GM19455 (cell line): ENCODE data around the gene FLCN.
A peak's percentile ranks its signal among the peaks of the same experiment; 100 is the strongest.
"Not testable (repeated sequence)": the region's sequence is repeated elsewhere in the genome, so short reads cannot be mapped to it uniquely, and the experiment has no call there.

Source experiments
- ATAC-seq: cut with Tn5 transposase; IDR thresholded peaks from one replicate; pipeline ENCODE4 v1.9.1; 2021; ENCODE audit not compliant: unreplicated experiment

Gene FLCN, protein sequence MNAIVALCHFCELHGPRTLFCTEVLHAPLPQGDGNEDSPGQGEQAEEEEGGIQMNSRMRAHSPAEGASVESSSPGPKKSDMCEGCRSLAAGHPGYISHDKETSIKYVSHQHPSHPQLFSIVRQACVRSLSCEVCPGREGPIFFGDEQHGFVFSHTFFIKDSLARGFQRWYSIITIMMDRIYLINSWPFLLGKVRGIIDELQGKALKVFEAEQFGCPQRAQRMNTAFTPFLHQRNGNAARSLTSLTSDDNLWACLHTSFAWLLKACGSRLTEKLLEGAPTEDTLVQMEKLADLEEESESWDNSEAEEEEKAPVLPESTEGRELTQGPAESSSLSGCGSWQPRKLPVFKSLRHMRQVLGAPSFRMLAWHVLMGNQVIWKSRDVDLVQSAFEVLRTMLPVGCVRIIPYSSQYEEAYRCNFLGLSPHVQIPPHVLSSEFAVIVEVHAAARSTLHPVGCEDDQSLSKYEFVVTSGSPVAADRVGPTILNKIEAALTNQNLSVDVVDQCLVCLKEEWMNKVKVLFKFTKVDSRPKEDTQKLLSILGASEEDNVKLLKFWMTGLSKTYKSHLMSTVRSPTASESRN

DNA sequence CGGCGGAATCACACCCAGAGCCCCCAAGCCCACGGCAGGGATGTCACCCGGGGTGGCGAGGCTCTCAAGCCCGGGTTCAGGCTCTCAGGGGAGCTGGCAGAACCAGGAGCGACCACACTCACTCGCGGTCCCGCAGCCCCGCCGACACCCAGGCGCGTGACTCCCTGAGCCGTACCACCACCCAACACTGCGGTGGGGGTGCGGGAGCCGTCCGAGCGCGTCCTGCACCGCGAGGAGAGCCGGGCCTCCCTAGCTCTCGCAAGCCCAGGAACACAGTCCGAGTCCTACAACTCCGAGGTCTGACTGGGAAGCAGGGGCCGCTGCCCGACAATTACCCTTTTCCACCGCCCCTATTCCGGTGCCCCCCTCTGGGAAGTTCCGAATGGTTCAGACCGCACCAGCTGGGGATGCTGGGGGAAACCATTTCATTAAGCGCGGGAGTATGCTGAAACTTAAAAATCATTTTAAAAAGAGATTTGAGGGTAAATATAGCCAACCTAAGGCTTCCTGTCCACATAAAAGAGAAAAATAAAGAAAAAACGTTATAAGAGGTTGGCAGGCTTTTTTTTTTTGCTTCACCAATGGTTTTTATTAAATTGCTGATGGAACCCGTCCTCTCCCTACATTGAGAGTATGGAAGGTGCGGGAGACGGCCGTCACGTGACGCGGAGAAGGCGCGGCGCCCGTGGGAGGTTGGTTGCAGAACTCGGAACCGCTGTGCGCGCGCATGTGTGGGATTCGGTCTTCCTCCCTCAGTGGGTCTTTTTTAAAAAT is at the start of gene FLCN:
Gene FLCN (minus strand): TSS at position 143 of the 774 bp plus-strand sequence. CDS start 9,031 bp downstream, outside the sequence.
- ATAC-seq, result peak; percentile 78

DNA sequence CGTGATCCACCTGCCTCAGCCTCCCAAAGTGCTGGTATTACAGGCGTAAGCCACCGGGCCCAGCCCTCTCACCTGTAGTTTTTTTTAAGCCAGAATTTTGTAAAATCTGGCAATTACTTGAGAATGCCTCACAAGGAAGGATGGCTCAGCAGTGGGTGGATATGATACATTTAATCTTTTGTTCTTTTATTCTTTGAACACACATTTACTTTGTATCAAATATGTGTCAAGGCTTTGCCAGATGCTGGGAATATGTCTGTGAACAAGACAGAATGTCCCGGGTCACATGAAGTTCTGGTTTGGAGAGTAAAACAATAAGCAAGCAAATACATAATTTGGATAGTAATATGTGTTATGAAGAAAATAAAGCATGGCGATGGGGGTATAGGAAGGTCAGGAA is 49.0 kb upstream of the FLCN start:
- ATAC-seq, result no peak

DNA sequence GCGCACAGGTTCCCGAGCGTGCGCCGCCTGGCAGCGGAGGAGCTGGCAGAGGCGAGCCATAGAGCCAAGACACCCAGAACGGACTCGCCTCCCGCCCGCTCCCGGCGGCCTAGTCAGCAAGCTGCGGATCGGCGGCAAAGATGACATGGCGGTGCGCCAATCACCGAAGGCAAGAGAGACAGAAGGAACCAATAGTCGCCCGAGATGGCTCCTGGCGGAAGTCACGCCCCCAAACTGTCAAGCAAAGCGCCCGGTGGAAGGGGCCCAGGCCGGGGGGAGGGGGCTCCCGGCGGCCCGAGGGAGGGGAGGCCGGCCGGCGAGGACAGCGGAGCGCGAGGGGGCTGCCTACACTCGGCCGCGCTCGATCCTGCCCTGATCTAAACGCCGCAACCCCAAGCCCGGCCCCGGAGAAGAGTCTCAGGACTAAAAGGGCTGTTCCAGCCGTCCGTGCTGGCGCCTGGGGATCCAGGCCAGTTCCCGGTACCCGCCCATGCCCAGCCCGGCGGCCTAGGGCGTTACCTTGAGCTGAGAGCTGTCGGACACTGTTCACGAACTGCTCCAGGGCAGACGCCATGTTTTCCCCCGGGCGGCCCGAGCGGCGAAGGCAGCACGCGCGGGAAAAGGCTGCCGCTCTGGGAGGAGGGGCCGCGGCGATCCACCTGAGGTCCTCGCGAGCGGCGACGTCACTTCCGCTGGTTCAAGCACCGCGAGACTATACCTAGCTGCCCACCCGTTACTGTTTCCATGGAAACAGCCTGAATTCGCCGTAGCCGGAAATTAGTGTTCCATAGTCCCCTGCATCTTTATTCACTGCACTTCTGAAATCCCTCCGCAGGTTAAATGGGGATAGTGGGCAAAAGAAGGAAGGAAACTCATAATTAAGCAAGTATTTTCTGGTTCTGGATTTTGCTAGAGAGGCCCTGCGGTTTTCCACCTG is 43.9 kb upstream of the FLCN start, which contains the start of gene COPS3:
Gene COPS3 (minus strand): TSS at position 634 of the 937 bp plus-strand sequence. CDS start 60 bp downstream, at position 574.
- ATAC-seq, result peak; percentile 87

DNA sequence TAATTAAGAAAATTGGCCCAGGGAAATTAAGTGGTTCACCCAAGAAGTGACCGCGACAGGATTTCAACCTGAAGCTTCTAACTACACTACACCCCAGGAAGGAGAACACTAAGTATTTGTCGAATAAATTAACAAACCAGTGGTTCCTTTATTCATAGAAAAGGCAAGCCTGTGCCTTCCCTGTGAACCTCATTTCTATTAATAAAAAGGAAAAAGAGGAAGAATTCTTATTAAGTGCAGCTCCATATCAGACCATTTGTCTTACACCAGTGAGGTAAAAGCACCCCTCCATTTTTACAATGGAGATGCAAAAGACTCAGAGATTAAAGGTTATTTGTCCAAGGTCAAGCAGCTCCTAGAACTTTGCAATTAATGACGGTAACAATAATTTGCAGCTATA is 42.3 kb upstream of the FLCN start:
- ATAC-seq, result no peak

DNA sequence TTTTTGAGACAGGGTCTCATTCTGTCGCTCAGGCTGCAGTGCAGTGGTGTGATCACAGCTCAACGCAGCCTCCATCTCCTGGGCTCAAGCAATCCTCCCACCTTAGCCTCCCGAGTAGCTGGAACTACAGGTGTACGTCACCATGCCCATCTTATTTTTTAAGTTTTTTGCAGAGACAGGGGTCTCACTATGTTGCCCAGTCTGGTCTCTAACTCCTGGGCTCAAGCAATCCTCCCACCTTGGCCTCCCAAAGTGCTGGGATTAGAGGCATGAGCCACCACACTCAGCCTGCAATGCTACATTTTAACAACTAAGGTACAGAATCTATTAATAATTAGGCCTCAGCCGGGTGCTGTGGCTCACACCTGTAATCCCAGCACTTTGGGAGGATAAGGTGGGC is 40.5 kb upstream of the FLCN start:
- ATAC-seq, result not testable (repeated sequence)

DNA sequence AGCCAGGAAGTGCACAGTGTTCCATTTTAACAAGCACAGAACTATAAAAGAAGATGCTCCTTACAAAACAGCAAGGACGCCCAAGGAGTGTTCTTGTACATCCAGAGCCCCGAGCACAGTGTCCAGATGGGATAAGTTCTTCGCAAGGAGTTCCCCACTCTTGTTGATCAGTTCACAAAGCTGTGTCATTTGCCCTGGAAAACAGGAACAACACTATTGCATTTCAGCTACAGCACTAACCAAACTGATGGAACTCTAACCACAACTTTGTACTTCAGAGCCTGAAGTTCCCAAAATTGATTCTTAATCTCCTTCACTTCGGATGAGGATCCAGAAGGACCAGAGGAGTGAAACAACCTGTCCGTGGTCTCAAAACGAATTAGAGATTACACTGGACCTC is 39.0 kb upstream of the FLCN start:
- no peak for ATAC-seq

DNA sequence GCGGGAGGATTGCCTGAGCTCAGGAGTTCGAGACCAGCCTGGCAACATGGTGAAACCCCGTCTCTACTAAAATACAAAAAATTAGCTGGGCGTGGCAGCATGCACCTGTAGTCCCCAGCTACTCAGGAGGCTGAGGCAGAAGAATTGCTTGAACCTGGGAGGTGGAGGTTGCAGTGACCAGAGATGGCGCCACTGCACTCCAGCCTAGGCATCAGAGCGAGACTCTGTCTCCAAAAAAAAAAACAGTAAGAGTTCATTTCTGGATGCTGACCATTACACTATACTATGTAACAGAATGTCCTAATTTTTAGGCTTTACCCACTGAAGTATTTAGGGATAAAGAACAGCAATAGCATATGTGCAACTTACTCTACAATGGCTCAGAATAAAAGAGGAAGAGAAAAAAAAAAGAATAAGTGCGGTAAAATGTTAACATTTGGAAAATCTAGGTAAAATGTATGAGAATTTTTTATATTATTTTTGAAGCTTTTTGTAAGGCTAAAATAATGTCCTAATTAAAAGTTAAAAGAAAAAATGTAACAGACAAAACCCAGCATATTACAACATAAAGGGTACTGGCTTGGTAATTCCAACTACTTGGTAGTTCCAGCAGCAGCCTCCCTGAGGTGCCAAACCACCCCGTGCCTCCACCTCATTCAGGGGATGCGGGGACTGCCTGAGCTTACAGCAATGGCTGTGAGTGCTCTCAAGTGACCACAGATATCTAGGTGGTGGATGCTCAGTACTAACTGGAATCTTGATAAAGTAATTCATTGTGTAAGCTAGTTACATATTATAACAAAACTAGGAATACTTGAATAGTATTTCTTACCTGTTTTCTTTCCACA is 33.2 kb upstream of the FLCN start:
- no peak for ATAC-seq

DNA sequence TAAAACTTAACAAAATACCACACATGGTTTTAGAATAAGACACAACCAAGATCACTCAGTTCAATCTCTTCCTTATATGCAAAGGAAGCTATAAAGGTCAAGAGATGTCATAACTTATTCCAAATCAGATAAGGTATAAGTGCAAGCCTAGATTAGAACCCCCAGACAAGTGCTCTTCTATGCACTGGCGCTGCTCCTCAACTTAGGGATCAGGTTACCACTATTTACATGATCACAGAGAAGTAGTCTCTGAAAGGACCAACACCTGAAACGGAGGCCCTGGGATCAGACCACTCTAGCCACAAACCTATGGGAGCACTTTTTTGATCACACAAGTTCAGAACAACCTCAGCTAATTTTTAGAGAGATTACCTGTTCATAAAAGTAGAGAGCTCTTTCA is 27.5 kb upstream of the FLCN start:
- no peak for ATAC-seq

DNA sequence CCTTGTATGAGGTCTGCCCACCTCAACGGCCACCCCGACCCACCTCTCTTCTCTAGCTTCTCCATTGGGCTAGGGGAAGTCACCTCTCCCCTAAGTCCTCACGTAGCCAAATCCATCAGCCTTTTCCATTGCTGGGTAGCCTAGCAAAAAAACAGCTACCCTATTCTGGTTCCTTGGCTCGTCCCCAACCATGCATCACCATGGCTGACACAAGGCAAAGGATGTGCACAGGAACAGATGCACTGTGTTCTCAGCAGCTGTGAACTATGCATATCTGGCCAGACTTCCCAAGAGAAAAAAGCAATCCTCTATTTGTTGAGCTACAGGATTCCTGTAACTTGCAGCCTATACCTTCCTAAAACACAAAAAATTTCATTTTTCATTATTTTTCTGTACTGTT is 22.0 kb upstream of the FLCN start:
- ATAC-seq, result no peak

DNA sequence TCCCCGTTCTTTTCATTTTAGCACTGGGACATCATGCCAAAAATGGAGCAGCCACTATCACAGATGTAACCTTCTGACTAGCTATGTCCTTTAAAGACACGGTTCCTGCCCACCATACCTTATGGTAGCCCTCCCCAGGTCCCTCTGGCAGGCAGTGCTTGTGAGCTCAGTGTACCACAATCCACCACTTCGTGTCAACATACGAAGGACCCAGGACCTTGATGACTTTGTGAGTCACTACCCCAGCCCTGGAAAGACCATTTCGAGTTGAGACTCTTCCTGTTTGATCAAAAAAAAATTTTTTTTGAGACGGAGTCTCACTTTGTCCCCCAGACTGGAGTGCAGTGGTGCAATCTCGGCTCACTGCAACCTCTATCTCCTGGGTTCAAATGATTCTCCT is 21.0 kb upstream of the FLCN start:
- no peak for ATAC-seq

DNA sequence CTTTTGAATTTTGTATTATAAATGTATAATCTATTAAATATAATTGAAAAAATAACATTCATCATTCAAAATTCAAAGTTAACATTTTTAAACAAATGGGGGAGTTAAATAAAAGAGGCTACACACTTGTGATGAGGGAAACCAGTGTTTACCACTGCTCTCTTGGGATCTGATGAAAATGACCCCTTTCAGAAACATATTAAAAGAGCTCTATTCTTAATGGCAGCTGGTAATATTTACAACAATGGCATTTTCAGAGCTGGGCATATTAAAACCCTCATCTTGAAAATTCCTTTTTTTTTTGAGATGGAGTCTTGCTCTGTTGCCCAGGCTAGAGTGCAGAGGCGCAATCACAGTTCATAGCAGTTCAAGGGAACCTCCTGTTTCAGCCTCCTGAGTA is 19.3 kb upstream of the FLCN start:
- ATAC-seq, result no peak

DNA sequence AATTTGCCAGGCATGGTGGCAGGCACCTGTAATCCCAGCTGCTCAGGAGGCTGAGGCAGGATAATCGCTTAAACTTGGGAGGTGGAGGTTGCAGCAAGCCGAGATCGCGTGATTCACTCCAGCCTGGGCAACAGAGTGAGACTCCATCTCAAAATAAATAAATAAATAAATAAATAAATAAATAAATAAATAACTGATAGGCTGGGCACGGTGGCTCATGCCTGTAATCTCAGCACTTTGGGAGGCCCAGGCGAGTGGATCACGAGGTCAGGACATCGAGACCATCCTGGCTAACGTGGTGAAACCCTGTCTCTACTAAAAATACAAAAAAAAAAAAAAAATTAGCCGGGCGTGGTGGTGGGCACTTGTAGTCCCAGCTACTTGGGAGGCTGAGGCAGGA is 18.7 kb upstream of the FLCN start:
- not testable (repeated sequence) for ATAC-seq

DNA sequence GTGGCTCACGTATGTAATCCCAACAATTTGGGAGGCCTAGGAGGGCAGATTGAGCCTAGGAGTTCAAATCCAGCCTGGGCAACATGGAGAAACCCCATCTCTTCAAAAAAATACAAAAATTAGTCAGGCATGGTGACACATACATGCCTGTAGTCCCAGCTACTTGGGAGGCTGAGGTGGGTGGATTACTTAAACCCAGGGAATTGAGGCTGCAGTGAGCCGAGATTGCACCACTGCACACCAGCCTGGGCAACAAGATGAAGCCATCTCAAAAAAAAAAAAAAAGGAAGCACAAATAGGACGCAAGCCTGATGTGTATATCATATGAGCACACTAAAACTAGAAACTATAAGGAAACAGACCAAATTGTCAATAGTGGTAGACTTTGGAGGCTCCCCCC is 17.1 kb upstream of the FLCN start:
- ATAC-seq, result no peak

DNA sequence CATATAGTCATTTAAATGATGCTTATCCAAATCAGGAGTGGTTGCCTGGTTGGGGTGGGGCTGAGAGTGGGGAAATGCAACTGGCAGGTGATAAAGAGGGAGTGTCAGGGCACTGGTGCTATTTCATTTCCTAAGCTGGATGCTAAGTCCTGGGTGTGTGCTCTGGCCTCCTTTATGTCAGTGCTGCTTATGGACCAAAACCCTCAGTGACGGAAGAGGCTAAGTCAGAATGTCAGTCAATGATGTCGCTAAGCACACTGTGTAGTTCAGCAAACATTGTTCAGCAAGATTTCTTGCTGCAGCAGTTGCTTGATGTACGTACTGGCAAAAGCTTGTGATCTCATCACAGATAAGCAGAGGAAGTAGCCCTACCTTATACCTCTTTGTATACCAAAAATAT is 16.4 kb upstream of the FLCN start:
- no peak for ATAC-seq

DNA sequence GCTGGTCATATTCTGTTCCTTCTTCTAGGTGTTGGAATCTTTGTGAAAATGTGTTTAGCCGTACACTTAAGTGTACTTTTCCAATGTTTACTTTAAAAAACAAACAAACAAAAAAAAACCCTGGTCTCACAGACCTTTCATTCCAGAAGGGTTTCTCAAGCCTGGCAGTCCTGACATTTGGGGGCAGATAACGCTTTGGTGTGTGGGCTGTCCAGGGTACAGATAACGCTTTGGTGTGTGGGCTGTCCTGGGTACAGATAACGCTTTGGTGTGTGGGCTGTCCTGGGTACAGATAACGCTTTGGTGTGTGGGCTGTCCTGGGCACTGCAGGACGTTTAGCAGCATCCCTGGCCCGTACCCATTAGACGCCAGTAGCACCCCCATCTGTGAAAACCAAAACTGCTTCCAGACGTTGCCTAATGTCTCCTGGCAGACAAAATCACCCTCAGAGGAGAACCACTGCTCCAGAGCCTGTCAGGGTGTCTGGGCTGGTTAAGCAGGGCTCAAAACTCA is 15.2 kb upstream of the FLCN start:
- no peak for ATAC-seq

DNA sequence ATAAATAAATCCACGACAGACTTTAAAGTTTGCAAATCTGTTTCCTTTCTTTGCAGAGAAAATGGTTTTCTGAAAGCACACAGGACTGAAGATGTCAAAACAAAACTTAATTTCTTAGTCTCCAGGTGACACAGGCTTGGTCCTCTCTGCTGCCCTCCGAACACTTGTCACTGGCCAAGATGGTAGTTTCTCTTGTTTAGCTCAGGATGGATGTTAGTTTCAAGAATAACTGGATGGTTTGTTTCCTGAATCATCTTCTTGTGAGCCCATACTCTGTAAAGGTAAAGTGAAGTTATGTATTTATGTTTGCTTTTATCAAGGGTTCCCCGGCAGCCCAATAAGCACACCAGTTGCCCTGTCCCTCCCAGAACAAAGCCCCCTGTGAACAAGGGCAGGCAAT is 9.9 kb upstream of the FLCN start:
- no peak for ATAC-seq

DNA sequence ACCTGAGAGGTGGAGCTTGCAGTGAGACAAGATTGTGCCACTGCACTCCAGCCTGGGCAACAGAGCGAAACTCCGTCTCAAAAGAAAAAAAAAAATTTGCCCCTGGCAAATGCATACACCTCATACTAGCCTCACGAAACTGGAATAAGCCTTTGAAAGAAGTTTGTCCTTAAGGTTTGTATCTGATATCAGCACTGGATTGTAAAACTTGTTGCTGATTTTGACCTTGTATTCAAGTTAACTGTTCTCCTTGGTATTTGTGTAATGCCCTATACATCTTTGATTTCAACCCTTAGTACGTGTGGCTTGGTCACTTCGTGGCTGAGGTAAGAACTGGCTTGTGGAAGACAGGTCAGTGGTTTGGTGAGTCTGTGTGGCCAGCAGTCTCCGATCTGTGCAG is 6.2 kb upstream of the FLCN start:
- ATAC-seq, result no peak

DNA sequence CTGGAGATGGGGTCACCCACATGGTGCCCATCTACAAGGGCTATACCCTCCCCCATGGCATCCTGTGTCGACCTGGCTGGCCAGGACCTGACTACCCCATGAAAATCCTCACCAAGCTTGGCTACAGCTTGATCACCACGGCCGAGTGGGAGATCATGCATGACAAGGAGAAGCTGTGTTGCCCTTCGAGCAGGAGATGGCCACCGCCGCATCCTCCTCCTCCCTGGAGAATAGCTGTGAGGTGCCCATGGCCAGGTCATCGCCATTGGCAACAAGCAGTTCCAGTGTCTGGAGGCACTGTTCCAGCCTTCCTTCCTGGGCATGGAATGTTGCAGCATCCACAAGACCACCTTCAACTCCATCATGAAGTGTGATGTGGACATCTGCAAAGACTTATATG is 5.3 kb upstream of the FLCN start:
- ATAC-seq, result no peak

DNA sequence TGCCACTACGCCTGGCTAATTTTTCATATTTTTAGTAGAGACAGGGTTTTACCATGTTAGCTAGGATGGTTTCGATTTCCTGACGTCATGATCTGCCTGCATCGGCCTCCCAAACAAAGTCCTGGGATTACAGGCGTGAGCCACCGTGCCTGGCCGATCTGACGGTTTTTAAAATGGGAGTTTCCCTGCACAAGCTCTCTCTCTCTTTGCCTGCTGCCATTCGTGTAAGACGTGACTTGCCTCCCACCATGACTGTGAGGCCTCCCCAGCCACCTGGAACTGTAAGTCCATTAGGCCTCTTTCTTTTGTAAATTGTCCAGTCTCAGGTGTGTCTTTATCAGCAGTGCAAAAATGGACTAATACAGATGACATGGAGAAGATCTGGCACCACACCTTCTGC is 4.7 kb upstream of the FLCN start:
- ATAC-seq, result no peak

DNA sequence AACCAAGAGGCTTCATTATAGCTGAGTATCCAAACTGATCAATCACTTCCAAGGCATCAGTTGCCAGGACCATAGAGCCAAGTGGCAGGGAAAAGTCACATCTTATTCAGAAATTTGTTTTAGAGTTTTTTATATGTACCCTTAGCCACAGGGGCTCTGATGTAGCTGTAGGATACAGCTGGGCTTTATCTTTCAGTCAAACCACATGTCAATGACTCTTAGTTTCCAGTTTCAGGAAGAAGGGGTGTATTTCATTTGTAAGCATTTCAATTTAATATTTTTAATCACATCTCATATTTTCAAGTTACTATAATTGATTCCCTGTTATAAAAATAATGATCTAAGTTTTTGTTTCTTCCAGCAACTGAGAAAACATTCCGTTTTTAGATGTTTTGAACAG is 2.9 kb upstream of the FLCN start:
- no peak for ATAC-seq
